ENCODE results near the gene SLC35A3. TPM values are rescaled to one million over a fixed set of nuclear protein-coding genes. Genes with fewer than 3 reads are reported as not detected.

Gene SLC35A3
- total and polyA plus RNA-seq, 4 donors = 10.8 to 53.8 (median 29.6) TPM

DNA sequence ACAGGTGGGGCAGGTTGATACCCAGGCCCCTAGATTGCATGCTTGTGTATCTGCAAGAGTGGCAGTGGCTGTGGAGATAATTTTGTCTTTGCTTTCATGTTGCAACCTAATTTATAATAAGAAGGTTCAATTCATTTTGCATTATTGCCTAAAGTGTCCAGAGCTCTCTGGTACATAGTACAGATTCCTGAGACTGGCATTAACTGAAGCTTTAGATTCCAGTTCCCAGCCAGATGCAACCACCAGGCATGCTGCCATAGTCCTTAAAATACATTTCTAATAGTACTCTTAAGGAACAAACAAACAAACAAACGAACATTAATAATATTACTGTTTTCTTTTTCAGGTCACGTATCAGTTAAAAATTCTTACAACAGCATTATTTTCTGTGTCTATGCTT lies 36.9 kb downstream of the SLC35A3 start:
- peaks cover 3 to 7% (median 6%) of the 10 kb centered on the region in 4 donors for H3K36me3 ChIP-seq (ENCODE audit: control insufficient read depth in 4 of 4, insufficient read depth in 4 of 4, low read length in 4 of 4)
- no peak overlapping the region for H3K27ac ChIP-seq (ENCODE audit: low read depth in 1 of 2, low read length in 1 of 2)
- DNase-seq = no peak
- H3K9me3 ChIP-seq (ENCODE audit: control insufficient read depth in 4 of 4, insufficient read depth in 3 of 4, low read length in 3 of 4) = peaks cover 0 to 4% (median 0%) of the 10 kb centered on the region in 4 donors
- ATAC-seq (ENCODE audit: insufficient read depth, low FRiP score) = no peak
- 93 to 97% methylated on average over 2 of the region's 2 CpGs for WGBS, 2 donors
- H3K27me3 ChIP-seq (ENCODE audit: control insufficient read depth in 3 of 3, insufficient read depth in 3 of 3, low read length in 2 of 3) = no peaks in the 10 kb centered on the region
- H3K4me1 ChIP-seq (ENCODE audit: control insufficient read depth in 5 of 5, insufficient read depth in 5 of 5, low read length in 5 of 5) = peaks cover 0 to 3% (median 0%) of the 10 kb centered on the region in 5 donors
- TF ChIP-seq, protein P1, sequence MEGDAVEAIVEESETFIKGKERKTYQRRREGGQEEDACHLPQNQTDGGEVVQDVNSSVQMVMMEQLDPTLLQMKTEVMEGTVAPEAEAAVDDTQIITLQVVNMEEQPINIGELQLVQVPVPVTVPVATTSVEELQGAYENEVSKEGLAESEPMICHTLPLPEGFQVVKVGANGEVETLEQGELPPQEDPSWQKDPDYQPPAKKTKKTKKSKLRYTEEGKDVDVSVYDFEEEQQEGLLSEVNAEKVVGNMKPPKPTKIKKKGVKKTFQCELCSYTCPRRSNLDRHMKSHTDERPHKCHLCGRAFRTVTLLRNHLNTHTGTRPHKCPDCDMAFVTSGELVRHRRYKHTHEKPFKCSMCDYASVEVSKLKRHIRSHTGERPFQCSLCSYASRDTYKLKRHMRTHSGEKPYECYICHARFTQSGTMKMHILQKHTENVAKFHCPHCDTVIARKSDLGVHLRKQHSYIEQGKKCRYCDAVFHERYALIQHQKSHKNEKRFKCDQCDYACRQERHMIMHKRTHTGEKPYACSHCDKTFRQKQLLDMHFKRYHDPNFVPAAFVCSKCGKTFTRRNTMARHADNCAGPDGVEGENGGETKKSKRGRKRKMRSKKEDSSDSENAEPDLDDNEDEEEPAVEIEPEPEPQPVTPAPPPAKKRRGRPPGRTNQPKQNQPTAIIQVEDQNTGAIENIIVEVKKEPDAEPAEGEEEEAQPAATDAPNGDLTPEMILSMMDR (IDR thresholded peaks at IDR 0.05; ENCODE audit: control extremely low read depth, extremely low read depth) = no peak
- H3K4me3 ChIP-seq = no peak overlapping the region
- no peak overlapping the region for H3K9ac ChIP-seq (ENCODE audit: insufficient read depth in 1 of 2, low read length in 2 of 2)

DNA sequence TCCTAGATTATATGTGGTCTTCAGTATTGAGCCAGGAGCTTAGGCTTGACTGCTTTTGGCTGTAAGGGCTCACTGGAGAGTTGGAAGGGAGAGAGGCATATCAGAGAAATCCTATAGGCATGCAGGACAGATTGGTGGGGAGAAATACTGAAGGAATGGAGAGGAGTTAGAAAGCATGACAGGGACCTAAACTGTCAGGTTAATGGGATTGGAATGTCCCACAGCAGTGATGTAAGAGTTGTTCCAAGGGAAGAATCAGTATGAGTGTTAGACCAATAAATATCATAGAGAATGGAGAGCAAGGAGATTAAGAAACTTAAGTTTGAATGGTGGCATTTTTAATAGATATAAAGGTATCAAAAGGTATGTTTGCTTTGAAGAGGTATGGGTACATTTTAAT lies 39.7 kb downstream of the SLC35A3 start:
- DNase-seq (no peak), ATAC-seq (ENCODE audit: insufficient read depth, low FRiP score) (no peak)
- Histone ChIP-seq H3K9ac (ENCODE audit: insufficient read depth in 1 of 2, low read length in 2 of 2) (no peak overlapping the region), H3K36me3 (ENCODE audit: control insufficient read depth in 4 of 4, insufficient read depth in 4 of 4, low read length in 4 of 4) (peaks cover 2 to 9% (median 3%) of the 10 kb centered on the region in 4 donors), H3K4me3 (no peak overlapping the region), H3K9me3 (ENCODE audit: control insufficient read depth in 4 of 4, insufficient read depth in 3 of 4, low read length in 3 of 4) (peaks cover 0 to 4% (median 0%) of the 10 kb centered on the region in 4 donors), H3K27me3 (ENCODE audit: control insufficient read depth in 3 of 3, insufficient read depth in 3 of 3, low read length in 2 of 3) (no peaks in the 10 kb centered on the region), H3K4me1 (ENCODE audit: control insufficient read depth in 5 of 5, insufficient read depth in 5 of 5, low read length in 5 of 5) (peaks cover 0 to 3% (median 0%) of the 10 kb centered on the region in 5 donors), H3K27ac (ENCODE audit: low read depth in 1 of 2, low read length in 1 of 2) (no peak overlapping the region)
- TF ChIP-seq, protein P1 (IDR thresholded peaks at IDR 0.05; ENCODE audit: control extremely low read depth, extremely low read depth) = no peak

DNA sequence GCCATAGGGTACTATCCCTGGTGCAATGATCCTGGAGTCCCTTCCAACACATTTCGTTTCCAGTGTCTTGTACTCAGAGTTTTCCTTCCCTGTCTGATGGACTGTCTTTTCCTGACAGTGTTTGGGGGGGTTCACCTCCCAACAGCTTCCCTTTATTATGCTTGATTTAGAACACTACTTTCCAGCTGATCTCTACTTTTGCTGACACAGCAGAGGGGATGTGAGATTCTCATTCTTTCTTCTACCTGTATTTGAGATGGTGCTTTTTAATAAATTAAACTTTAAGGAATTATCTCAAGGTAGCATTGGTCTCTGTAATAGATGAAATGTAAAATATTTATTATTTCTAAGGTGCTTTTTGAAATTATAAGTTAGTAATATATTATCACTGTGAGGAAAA lies 41.0 kb downstream of the SLC35A3 start:
- H3K27me3 ChIP-seq (ENCODE audit: control insufficient read depth in 3 of 3, insufficient read depth in 3 of 3, low read length in 2 of 3) = no peaks in the 10 kb centered on the region
- H3K9ac ChIP-seq (ENCODE audit: insufficient read depth in 1 of 2, low read length in 2 of 2) = no peak overlapping the region
- ATAC-seq (ENCODE audit: insufficient read depth, low FRiP score) (no peak), DNase-seq (no peak)
- peaks cover 0 to 4% (median 0%) of the 10 kb centered on the region in 4 donors for H3K9me3 ChIP-seq (ENCODE audit: control insufficient read depth in 4 of 4, insufficient read depth in 3 of 4, low read length in 3 of 4)
- H3K4me3 ChIP-seq = no peak overlapping the region
- peaks cover 2 to 7% (median 3%) of the 10 kb centered on the region in 4 donors for H3K36me3 ChIP-seq (ENCODE audit: control insufficient read depth in 4 of 4, insufficient read depth in 4 of 4, low read length in 4 of 4)
- no peak overlapping the region for H3K27ac ChIP-seq (ENCODE audit: low read depth in 1 of 2, low read length in 1 of 2)
- 81 to 95% methylated on average over 1 of the region's 1 CpG for WGBS, 2 donors
- peaks cover 0 to 3% (median 0%) of the 10 kb centered on the region in 5 donors for H3K4me1 ChIP-seq (ENCODE audit: control insufficient read depth in 5 of 5, insufficient read depth in 5 of 5, low read length in 5 of 5)
- TF ChIP-seq, protein P1 (IDR thresholded peaks at IDR 0.05; ENCODE audit: control extremely low read depth, extremely low read depth) = no peak

DNA sequence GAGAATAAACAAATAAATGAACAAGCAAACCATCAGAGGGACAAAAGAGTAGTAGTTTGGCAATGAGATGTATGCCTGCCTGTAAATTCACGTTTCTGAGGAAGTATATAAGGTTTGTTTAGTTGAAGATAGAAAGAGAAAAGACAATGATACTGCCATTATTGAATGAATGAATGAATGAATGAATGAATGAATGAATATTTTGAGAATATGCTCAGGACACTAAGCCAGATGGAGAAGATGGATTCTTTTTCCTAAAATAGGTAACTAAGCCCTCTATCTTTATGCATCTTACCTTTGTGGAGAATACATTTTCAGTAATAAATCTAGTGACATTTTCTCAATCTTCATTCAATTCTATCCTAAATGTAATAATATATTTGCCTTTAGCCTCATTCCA lies 49.4 kb downstream of the SLC35A3 start:
- H3K9me3 ChIP-seq (ENCODE audit: control insufficient read depth in 4 of 4, insufficient read depth in 3 of 4, low read length in 3 of 4) = no peaks in the 10 kb centered on the region
- ATAC-seq (ENCODE audit: insufficient read depth, low FRiP score) = no peak
- H3K27me3 ChIP-seq (ENCODE audit: control insufficient read depth in 3 of 3, insufficient read depth in 3 of 3, low read length in 2 of 3) = no peaks in the 10 kb centered on the region
- 74 to 88% methylated on average over 1 of the region's 1 CpG for WGBS, 2 donors
- no peak overlapping the region for H3K4me3 ChIP-seq
- TF ChIP-seq, protein P1 (IDR thresholded peaks at IDR 0.05; ENCODE audit: control extremely low read depth, extremely low read depth) = no peak
- no peak overlapping the region for H3K27ac ChIP-seq (ENCODE audit: low read depth in 1 of 2, low read length in 1 of 2)
- H3K4me1 ChIP-seq (ENCODE audit: control insufficient read depth in 5 of 5, insufficient read depth in 5 of 5, low read length in 5 of 5) = no peaks in the 10 kb centered on the region
- no peak overlapping the region for H3K9ac ChIP-seq (ENCODE audit: insufficient read depth in 1 of 2, low read length in 2 of 2)
- no peak for DNase-seq
- peaks cover 0 to 10% (median 1%) of the 10 kb centered on the region in 4 donors for H3K36me3 ChIP-seq (ENCODE audit: control insufficient read depth in 4 of 4, insufficient read depth in 4 of 4, low read length in 4 of 4)

All from lung (tissue), 12 donors.